Measurements from ENCODE around the gene TCAF2.
"Not testable (repeated sequence)": the region's sequence is repeated elsewhere in the genome, so short reads cannot be mapped to it uniquely, and the experiment has no call there.

The TCAF2 gene

GRCh38 chr7:143649902-143650301 lies 29.1 kb downstream of the TCAF2 start:
- in situ Hi-C loops (cut with MboI; ENCODE audit: low pct_unique_long_range_greater_than_20kb, low sequenced_read_pairs); DNase-seq: not testable (repeated sequence)

DNA sequence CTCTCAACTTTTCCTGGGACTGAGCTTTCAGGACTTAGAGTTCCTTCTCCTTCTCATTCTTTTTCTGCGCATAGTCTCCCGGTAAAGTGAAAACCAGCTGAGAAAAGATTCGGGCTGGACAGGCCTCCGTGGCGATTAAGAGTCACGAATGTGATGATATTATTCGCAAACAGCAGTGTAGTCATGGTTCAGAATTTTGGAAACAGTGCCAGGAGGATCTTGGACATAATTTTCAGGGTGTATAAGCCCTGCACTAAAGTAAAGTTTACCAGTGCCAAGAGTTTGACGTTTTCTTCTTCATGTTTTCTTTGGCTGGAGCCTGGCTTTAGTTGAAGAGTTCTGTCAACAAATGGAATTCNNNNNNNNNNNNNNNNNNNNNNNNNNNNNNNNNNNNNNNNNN lies 29.7 kb downstream of the TCAF2 start:
- DNase-seq; in situ Hi-C loops (cut with MboI; ENCODE audit: low pct_unique_long_range_greater_than_20kb, low sequenced_read_pairs): not testable (repeated sequence)
